SK-N-SH (cell line): ENCODE data around the gene MAP6. TPM values are rescaled to one million over a fixed set of nuclear protein-coding genes. Genes with fewer than 3 reads are reported as not detected.
A peak's percentile ranks its signal among the peaks of the same experiment; 100 is the strongest.

Experiments used
- CTCF ChIA-PET: fragments of 300-600, 350-600 bp; formaldehyde crosslinking; extraction: SDS; loops from one replicate; lab custom pipeline; 2021; lab: Yijun Ruan, JAX
- POLR2A ChIA-PET: fragments of 350-600 bp; sonication (Branson Sonifier 250); formaldehyde crosslinking; extraction: SDS; loops from one replicate; lab custom pipeline; 2020; ENCODE audit warnings: antibody characterized with exemption, inconsistent platforms; lab: Yijun Ruan, JAX
- DNase-seq: peaks from one replicate; pipeline ENCODE4 v3.0.0; 2012
- H2AFZ ChIP-seq: fragments of 200-600 bp; sonication (generic); 2 replicates; pipeline ENCODE4 v1.8.1; 2016; ENCODE audit warnings: antibody characterized with exemption, mild to moderate bottlenecking, low read depth
- H3F3A ChIP-seq: fragments of 200-600 bp; sonication (generic); replicated peaks from 2 replicates; pipeline ENCODE3; 2016; ENCODE audit warnings: antibody characterized with exemption, mild to moderate bottlenecking; ENCODE audit not compliant: insufficient read depth
- H3K27ac ChIP-seq, 2 experiments: fragments of 200-500 bp in 1 of 2; fragments of 200-600 bp in 1 of 2; sonication (Bioruptor generic) in 1 of 2; sonication (generic), shearing (Covaris generic) in 1 of 2; 2 replicates each; pipeline versions ENCODE4 v1.5.1 to v1.6.1; 2014 to 2016; ENCODE audit warnings: low read depth in 2 of 2, inconsistent platforms in 1 of 2, low read length in 1 of 2, mild to moderate bottlenecking in 1 of 2, mixed read lengths in 1 of 2
- H3K27me3 ChIP-seq: fragments of 200-600 bp; sonication (generic), shearing (Covaris generic); 2 replicates; pipeline ENCODE4 v1.6.1; 2016; ENCODE audit warnings: mixed run types; ENCODE audit not compliant: insufficient read depth
- H3K36me3 ChIP-seq, 2 experiments: fragments of 200-500 bp in 1 of 2; fragments of 200-600 bp in 1 of 2; sonication (Bioruptor generic) in 1 of 2; sonication (generic) in 1 of 2; replicated peaks in 1 of 2; 2 replicates each; pipeline versions ENCODE3 to v1.5.1; 2014 to 2016; ENCODE audit warnings: low read length in 1 of 2, mild to moderate bottlenecking in 1 of 2; ENCODE audit not compliant: insufficient read depth in 2 of 2, control insufficient read depth in 1 of 2
- H3K4me1 ChIP-seq, 2 experiments: fragments of 200-500 bp in 1 of 2; fragments of 200-600 bp in 1 of 2; sonication (Bioruptor generic) in 1 of 2; sonication (generic), shearing (Covaris generic) in 1 of 2; 2 replicates each; pipeline versions ENCODE4 v1.5.1 to v1.6.1; 2014 to 2016; ENCODE audit warnings: low read depth in 1 of 2, low read length in 1 of 2, mixed run types in 1 of 2; ENCODE audit not compliant: insufficient read depth in 2 of 2, control insufficient read depth in 1 of 2
- H3K4me2 ChIP-seq: fragments of 200-600 bp; sonication (generic), shearing (Covaris generic); 2 replicates; pipeline ENCODE4 v1.6.1; 2017; ENCODE audit warnings: mixed run types
- H3K4me3 ChIP-seq, 2 experiments: fragments of 200-500 bp in 1 of 2; fragments of 200-600 bp in 1 of 2; sonication (Bioruptor generic) in 1 of 2; sonication (generic), shearing (Covaris generic) in 1 of 2; 2 replicates each; pipeline versions ENCODE4 v1.5.1 to v1.8.1; 2014 to 2016; ENCODE audit warnings: low read depth in 2 of 2, inconsistent platforms in 1 of 2, low read length in 1 of 2, mild to moderate bottlenecking in 1 of 2, mixed read lengths in 1 of 2, moderate library complexity in 1 of 2
- H3K79me2 ChIP-seq: fragments of 200-600 bp; sonication (generic); 2 replicates; pipeline ENCODE4 v1.8.1; 2017; ENCODE audit warnings: mild to moderate bottlenecking; ENCODE audit not compliant: insufficient read depth
- H3K9ac ChIP-seq: fragments of 200-600 bp; sonication (generic); 2 replicates; pipeline ENCODE4 v1.6.1; 2017; ENCODE audit warnings: mixed run types
- H3K9me2 ChIP-seq: fragments of 200-600 bp; sonication (generic); 2 replicates; pipeline ENCODE4 v1.6.1; 2017; ENCODE audit warnings: mixed run types
- H3K9me3 ChIP-seq: fragments of 200-600 bp; sonication (generic); 2 replicates; pipeline ENCODE4 v1.6.1; 2017; ENCODE audit warnings: mixed run types, mild to moderate bottlenecking, moderate library complexity
- H4K20me1 ChIP-seq: fragments of 200-600 bp; sonication (generic); 2 replicates; pipeline ENCODE4 v1.6.1; 2017; ENCODE audit warnings: mild to moderate bottlenecking, mixed run types; ENCODE audit not compliant: insufficient read depth
- CHD2 ChIP-seq: fragments of 150-350 bp; IDR thresholded peaks from 2 replicates; pipeline ENCODE4 v1.6.1; 2018; ENCODE audit warnings: low read length; ENCODE audit not compliant: partially characterized antibody
- EZH2phosphoT487 ChIP-seq: fragments of 200-600 bp; sonication (generic); IDR thresholded peaks from 2 replicates; pipeline ENCODE4 v1.6.1; 2017; ENCODE audit warnings: low read depth, mixed run types, mild to moderate bottlenecking, antibody characterized with exemption, moderate library complexity, borderline replicate concordance
- FOSL2 ChIP-seq: IDR thresholded peaks from 2 replicates; pipeline ENCODE4 v1.4.0; 2012; ENCODE audit warnings: low read depth, mild to moderate bottlenecking, moderate library complexity, borderline replicate concordance
- GABPA ChIP-seq: IDR thresholded peaks from 2 replicates; pipeline ENCODE4 v1.4.0; 2012; ENCODE audit warnings: low read depth, mild to moderate bottlenecking
- JUND ChIP-seq: IDR thresholded peaks from 2 replicates; pipeline ENCODE4 v1.4.0; 2012
- MEF2A ChIP-seq: IDR thresholded peaks from 2 replicates; pipeline ENCODE4 v1.4.0; 2012; ENCODE audit warnings: low read depth, borderline replicate concordance
- RAD21 ChIP-seq: IDR thresholded peaks from 2 replicates; pipeline ENCODE4 v1.6.1; 2012; ENCODE audit warnings: mild to moderate bottlenecking, low read length
- RCOR1 ChIP-seq: fragments of 150-350 bp; IDR thresholded peaks from 2 replicates; pipeline ENCODE4 v1.6.1; 2017; ENCODE audit warnings: antibody characterized with exemption, low read length
- RXRA ChIP-seq: IDR thresholded peaks from 2 replicates; pipeline ENCODE4 v1.4.0; 2012; ENCODE audit warnings: low read depth, mild to moderate bottlenecking, borderline replicate concordance
- TEAD4 ChIP-seq: IDR thresholded peaks from 2 replicates; pipeline ENCODE4 v1.4.0; 2012; ENCODE audit warnings: mild to moderate bottlenecking, borderline replicate concordance; ENCODE audit not compliant: insufficient read depth
- USF1 ChIP-seq: IDR thresholded peaks from 2 replicates; pipeline ENCODE4 v1.4.0; 2012; ENCODE audit warnings: low read depth, borderline replicate concordance
- WGBS: methylation state at CpG from one replicate; pipeline ENCODE4 v1.1.6; 2017; ENCODE audit warnings: low lambda C conversion rate; 5-methylcytosine and 5-hydroxymethylcytosine counted together
- polyA plus RNA-seq, 3 experiments: library from polyadenylated mRNA; depleted of rRNA; stranded (reverse); fragments of >200 nt; gene quantifications; 2 replicates each; pipeline ENCODE4 v1.2.3, GENCODE V29; 2012
- TF ChIP-seq, protein P1 (sequence below): IDR thresholded peaks from 2 replicates; pipeline ENCODE4 v1.4.0; 2012; ENCODE audit warnings: low read depth
- TF ChIP-seq, protein P2 (sequence below): fragments of 200-600 bp; sonication (generic); IDR thresholded peaks from 2 replicates; pipeline ENCODE4 v1.6.1; 2017; ENCODE audit warnings: antibody characterized with exemption, mild to moderate bottlenecking, moderate library complexity

MAP6 gene
- polyA plus RNA-seq, 1 of the 3 experiments (the other 2 are of a cell fraction), result 11.1 TPM

DNA sequence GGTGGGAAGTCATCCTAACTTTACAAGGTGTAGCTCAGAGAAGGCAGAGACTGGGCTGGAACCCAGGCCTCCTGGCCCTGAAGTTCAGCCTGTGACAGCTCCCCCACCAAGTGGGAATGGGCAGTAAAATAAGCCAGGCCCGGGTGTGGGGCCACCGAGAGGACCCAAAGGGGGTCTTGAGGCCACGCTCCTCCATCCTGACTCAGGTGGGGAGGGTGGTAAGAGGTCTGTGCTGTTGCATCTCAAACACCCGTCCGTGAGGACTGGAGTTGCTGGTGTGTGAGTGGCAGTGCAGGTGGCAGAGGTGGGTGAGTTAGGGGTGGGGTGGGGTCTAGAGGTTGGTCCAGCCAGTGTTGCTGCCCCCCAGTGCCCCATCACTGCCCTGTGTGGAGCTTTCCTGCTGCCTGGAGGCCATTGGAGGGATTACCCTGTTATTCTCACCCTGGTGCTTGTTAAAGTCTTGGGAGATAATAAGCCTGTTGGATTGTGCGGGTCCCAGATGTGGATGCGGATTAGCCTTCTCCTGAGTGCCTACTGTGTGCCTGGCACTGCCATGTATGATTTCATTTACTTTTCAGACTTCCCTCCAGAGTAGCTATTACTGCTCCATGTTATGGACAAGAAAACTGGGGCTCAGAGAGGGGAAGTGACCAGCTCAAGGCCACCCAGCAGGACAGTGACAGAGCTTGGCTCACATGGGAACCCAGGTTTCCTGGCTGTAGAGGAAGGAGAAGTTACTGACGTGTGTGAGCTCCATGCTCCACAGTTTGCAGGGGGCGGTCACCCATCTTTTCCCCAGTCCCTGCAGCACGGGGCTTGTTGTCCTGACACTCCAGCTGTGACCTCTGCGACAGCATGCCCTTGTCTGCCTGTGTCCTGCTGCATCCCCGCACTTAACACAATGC is 93.9 kb downstream of the MAP6 start:
- ChIA-PET CTCF (interaction anchor here (0.7 to 4.8 kb wide), 10 partner anchors 9 to 131 kb away, joined by 3 to 41 read pairs (median 6); partner anchors contain the start of gene SERPINH1), POLR2A (interaction anchor here (0.9 to 4.3 kb wide), 5 partner anchors 8 to 21 kb away, joined by 4 to 21 read pairs (median 7); partner anchors contain the start of gene SERPINH1)
- Histone ChIP-seq H3F3A (peaks cover 18% of the 10 kb centered on the region), H3K27ac (no peak overlapping the region), H3K36me3 (peaks cover 25 to 42% of the 10 kb centered on the region in 2 experiments), H3K9ac (no peak overlapping the region), H3K4me1 (peaks cover 0 to 5% of the 10 kb centered on the region in 2 experiments; a peak in 1 of 4 replicates), H3K9me3 (no peaks in the 10 kb centered on the region), H3K79me2 (no peaks in the 10 kb centered on the region), H3K4me3 (no peak overlapping the region), H4K20me1 (peaks cover 5% of the 10 kb centered on the region; the same call in 1 of the 2 replicates), H3K4me2 (no peak overlapping the region), H3K27me3 (no peaks in the 10 kb centered on the region), H2AFZ (no peak overlapping the region)
- 79% methylated on average over 9 of the region's 12 CpGs for WGBS
- peak; percentile 46 for DNase-seq
- TF ChIP-seq, protein P1, sequence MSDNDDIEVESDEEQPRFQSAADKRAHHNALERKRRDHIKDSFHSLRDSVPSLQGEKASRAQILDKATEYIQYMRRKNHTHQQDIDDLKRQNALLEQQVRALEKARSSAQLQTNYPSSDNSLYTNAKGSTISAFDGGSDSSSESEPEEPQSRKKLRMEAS, result no peak
- TF ChIP-seq EZH2phosphoT487 (no peak), CHD2 (no peak), GABPA (no peak), JUND (no peak), TEAD4 (no peak), FOSL2 (no peak), RAD21 (peak; percentile 44)
- TF ChIP-seq, protein P2, sequence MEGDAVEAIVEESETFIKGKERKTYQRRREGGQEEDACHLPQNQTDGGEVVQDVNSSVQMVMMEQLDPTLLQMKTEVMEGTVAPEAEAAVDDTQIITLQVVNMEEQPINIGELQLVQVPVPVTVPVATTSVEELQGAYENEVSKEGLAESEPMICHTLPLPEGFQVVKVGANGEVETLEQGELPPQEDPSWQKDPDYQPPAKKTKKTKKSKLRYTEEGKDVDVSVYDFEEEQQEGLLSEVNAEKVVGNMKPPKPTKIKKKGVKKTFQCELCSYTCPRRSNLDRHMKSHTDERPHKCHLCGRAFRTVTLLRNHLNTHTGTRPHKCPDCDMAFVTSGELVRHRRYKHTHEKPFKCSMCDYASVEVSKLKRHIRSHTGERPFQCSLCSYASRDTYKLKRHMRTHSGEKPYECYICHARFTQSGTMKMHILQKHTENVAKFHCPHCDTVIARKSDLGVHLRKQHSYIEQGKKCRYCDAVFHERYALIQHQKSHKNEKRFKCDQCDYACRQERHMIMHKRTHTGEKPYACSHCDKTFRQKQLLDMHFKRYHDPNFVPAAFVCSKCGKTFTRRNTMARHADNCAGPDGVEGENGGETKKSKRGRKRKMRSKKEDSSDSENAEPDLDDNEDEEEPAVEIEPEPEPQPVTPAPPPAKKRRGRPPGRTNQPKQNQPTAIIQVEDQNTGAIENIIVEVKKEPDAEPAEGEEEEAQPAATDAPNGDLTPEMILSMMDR, result peak; percentile 43
- TF ChIP-seq, all 33 proteins: peak for 2
- H3K9me2 ChIP-seq, result no peaks in the 10 kb centered on the region

DNA sequence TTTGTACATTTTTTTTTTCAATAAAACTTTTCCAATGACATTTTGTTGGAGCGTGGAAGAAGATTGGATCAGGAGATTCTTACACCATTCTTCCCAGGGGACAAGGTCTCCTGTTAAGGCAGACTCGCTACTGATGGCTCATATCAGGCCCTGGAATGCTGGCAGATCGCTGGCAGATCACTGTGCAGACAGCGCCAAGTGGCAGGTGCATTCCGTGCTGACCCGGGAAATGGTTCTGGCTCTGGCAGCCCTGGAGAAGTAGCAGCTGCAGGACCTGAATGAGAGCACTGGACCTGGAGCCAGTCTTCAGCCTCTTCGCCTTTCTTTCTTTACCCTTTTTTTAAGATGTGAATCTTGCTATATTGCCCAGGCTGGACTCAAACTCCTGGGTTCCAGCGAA is 96.1 kb downstream of the MAP6 start:
- DNase-seq, result no peak
- Histone ChIP-seq H4K20me1 (peaks cover 19% of the 10 kb centered on the region), H3K9me2 (no peaks in the 10 kb centered on the region), H3K36me3 (peaks cover 45 to 60% of the 10 kb centered on the region in 2 experiments), H3K4me2 (no peak overlapping the region), H3K79me2 (peaks cover 10% of the 10 kb centered on the region), H2AFZ (no peak overlapping the region), H3F3A (peaks cover 23% of the 10 kb centered on the region), H3K4me1 (peaks cover 0 to 5% of the 10 kb centered on the region in 2 experiments; a peak in 1 of 4 replicates), H3K27me3 (no peaks in the 10 kb centered on the region), H3K27ac (no peak overlapping the region), H3K9ac (no peak overlapping the region), H3K9me3 (no peaks in the 10 kb centered on the region), H3K4me3 (no peak overlapping the region)
- TF ChIP-seq MEF2A, result no peak
- no peak for TF ChIP-seq USF1
- no peak for TF ChIP-seq RXRA
- no peak for TF ChIP-seq RCOR1
- ChIA-PET POLR2A (interaction anchor here (1.0 kb wide), 1 partner anchor 11 kb away, joined by 3 read pairs; no protein-coding TSS in a partner anchor), CTCF (interaction anchor here (0.9 kb wide), 1 partner anchor 10 kb away, joined by 3 read pairs; no protein-coding TSS in a partner anchor)
- WGBS, result 80% methylated on average over 7 of the region's 8 CpGs
